SK-N-SH (cell line): Measurements from ENCODE around the gene PRKN. TPM values are rescaled to one million over a fixed set of nuclear protein-coding genes. Genes with fewer than 3 reads are reported as not detected.

Source experiments
- CTCF ChIA-PET: fragments of 300-600, 350-600 bp; formaldehyde crosslinking; extraction: SDS; loops from one replicate; lab custom pipeline; 2021; lab: Yijun Ruan, JAX
- POLR2A ChIA-PET: fragments of 350-600 bp; sonication (Branson Sonifier 250); formaldehyde crosslinking; extraction: SDS; loops from one replicate; lab custom pipeline; 2020; ENCODE audit warnings: antibody characterized with exemption, inconsistent platforms; lab: Yijun Ruan, JAX
- DNase-seq: peaks from one replicate; pipeline ENCODE4 v3.0.0; 2012
- H2AFZ ChIP-seq: fragments of 200-600 bp; sonication (generic); 2 replicates; pipeline ENCODE4 v1.8.1; 2016; ENCODE audit warnings: antibody characterized with exemption, mild to moderate bottlenecking, low read depth
- H3F3A ChIP-seq: fragments of 200-600 bp; sonication (generic); replicated peaks from 2 replicates; pipeline ENCODE3; 2016; ENCODE audit warnings: antibody characterized with exemption, mild to moderate bottlenecking; ENCODE audit not compliant: insufficient read depth
- H3K27ac ChIP-seq, 2 experiments: fragments of 200-500 bp in 1 of 2; fragments of 200-600 bp in 1 of 2; sonication (Bioruptor generic) in 1 of 2; sonication (generic), shearing (Covaris generic) in 1 of 2; 2 replicates each; pipeline versions ENCODE4 v1.5.1 to v1.6.1; 2014 to 2016; ENCODE audit warnings: low read depth in 2 of 2, inconsistent platforms in 1 of 2, low read length in 1 of 2, mild to moderate bottlenecking in 1 of 2, mixed read lengths in 1 of 2
- H3K27me3 ChIP-seq: fragments of 200-600 bp; sonication (generic), shearing (Covaris generic); 2 replicates; pipeline ENCODE4 v1.6.1; 2016; ENCODE audit warnings: mixed run types; ENCODE audit not compliant: insufficient read depth
- H3K36me3 ChIP-seq, 2 experiments: fragments of 200-500 bp in 1 of 2; fragments of 200-600 bp in 1 of 2; sonication (Bioruptor generic) in 1 of 2; sonication (generic) in 1 of 2; replicated peaks in 1 of 2; 2 replicates each; pipeline versions ENCODE3 to v1.5.1; 2014 to 2016; ENCODE audit warnings: low read length in 1 of 2, mild to moderate bottlenecking in 1 of 2; ENCODE audit not compliant: insufficient read depth in 2 of 2, control insufficient read depth in 1 of 2
- H3K4me1 ChIP-seq, 2 experiments: fragments of 200-500 bp in 1 of 2; fragments of 200-600 bp in 1 of 2; sonication (Bioruptor generic) in 1 of 2; sonication (generic), shearing (Covaris generic) in 1 of 2; 2 replicates each; pipeline versions ENCODE4 v1.5.1 to v1.6.1; 2014 to 2016; ENCODE audit warnings: low read depth in 1 of 2, low read length in 1 of 2, mixed run types in 1 of 2; ENCODE audit not compliant: insufficient read depth in 2 of 2, control insufficient read depth in 1 of 2
- H3K4me2 ChIP-seq: fragments of 200-600 bp; sonication (generic), shearing (Covaris generic); 2 replicates; pipeline ENCODE4 v1.6.1; 2017; ENCODE audit warnings: mixed run types
- H3K4me3 ChIP-seq, 2 experiments: fragments of 200-500 bp in 1 of 2; fragments of 200-600 bp in 1 of 2; sonication (Bioruptor generic) in 1 of 2; sonication (generic), shearing (Covaris generic) in 1 of 2; 2 replicates each; pipeline versions ENCODE4 v1.5.1 to v1.8.1; 2014 to 2016; ENCODE audit warnings: low read depth in 2 of 2, inconsistent platforms in 1 of 2, low read length in 1 of 2, mild to moderate bottlenecking in 1 of 2, mixed read lengths in 1 of 2, moderate library complexity in 1 of 2
- H3K79me2 ChIP-seq: fragments of 200-600 bp; sonication (generic); 2 replicates; pipeline ENCODE4 v1.8.1; 2017; ENCODE audit warnings: mild to moderate bottlenecking; ENCODE audit not compliant: insufficient read depth
- H3K9ac ChIP-seq: fragments of 200-600 bp; sonication (generic); 2 replicates; pipeline ENCODE4 v1.6.1; 2017; ENCODE audit warnings: mixed run types
- H3K9me2 ChIP-seq: fragments of 200-600 bp; sonication (generic); 2 replicates; pipeline ENCODE4 v1.6.1; 2017; ENCODE audit warnings: mixed run types
- H3K9me3 ChIP-seq: fragments of 200-600 bp; sonication (generic); 2 replicates; pipeline ENCODE4 v1.6.1; 2017; ENCODE audit warnings: mixed run types, mild to moderate bottlenecking, moderate library complexity
- H4K20me1 ChIP-seq: fragments of 200-600 bp; sonication (generic); 2 replicates; pipeline ENCODE4 v1.6.1; 2017; ENCODE audit warnings: mild to moderate bottlenecking, mixed run types; ENCODE audit not compliant: insufficient read depth
- CHD2 ChIP-seq: fragments of 150-350 bp; IDR thresholded peaks from 2 replicates; pipeline ENCODE4 v1.6.1; 2018; ENCODE audit warnings: low read length; ENCODE audit not compliant: partially characterized antibody
- EZH2phosphoT487 ChIP-seq: fragments of 200-600 bp; sonication (generic); IDR thresholded peaks from 2 replicates; pipeline ENCODE4 v1.6.1; 2017; ENCODE audit warnings: low read depth, mixed run types, mild to moderate bottlenecking, antibody characterized with exemption, moderate library complexity, borderline replicate concordance
- FOXJ3 ChIP-seq: sonication (generic); formaldehyde crosslinking; IDR thresholded peaks from 2 replicates; pipeline ENCODE4 v1.5.1; 2020; ENCODE audit warnings: mild to moderate bottlenecking, missing genetic modification reagents
- GABPA ChIP-seq: IDR thresholded peaks from 2 replicates; pipeline ENCODE4 v1.4.0; 2012; ENCODE audit warnings: low read depth, mild to moderate bottlenecking
- JUND ChIP-seq: IDR thresholded peaks from 2 replicates; pipeline ENCODE4 v1.4.0; 2012
- NFIC ChIP-seq: IDR thresholded peaks from 2 replicates; pipeline ENCODE4 v1.4.0; 2012; ENCODE audit warnings: borderline replicate concordance
- RAD21 ChIP-seq: IDR thresholded peaks from 2 replicates; pipeline ENCODE4 v1.6.1; 2012; ENCODE audit warnings: mild to moderate bottlenecking, low read length
- RCOR1 ChIP-seq: fragments of 150-350 bp; IDR thresholded peaks from 2 replicates; pipeline ENCODE4 v1.6.1; 2017; ENCODE audit warnings: antibody characterized with exemption, low read length
- RXRA ChIP-seq: IDR thresholded peaks from 2 replicates; pipeline ENCODE4 v1.4.0; 2012; ENCODE audit warnings: low read depth, mild to moderate bottlenecking, borderline replicate concordance
- SIN3A ChIP-seq: IDR thresholded peaks from 2 replicates; pipeline ENCODE4 v1.6.1; 2012; ENCODE audit warnings: low read depth, mild to moderate bottlenecking, low read length, moderate library complexity, borderline replicate concordance
- TAF1 ChIP-seq: IDR thresholded peaks from 2 replicates; pipeline ENCODE4 v1.6.1; 2012; ENCODE audit warnings: low read depth, mild to moderate bottlenecking, low read length, moderate library complexity, borderline replicate concordance
- TCF12 ChIP-seq: IDR thresholded peaks from 2 replicates; pipeline ENCODE4 v1.4.0; 2012
- WGBS: methylation state at CpG from one replicate; pipeline ENCODE4 v1.1.6; 2017; ENCODE audit warnings: low lambda C conversion rate; 5-methylcytosine and 5-hydroxymethylcytosine counted together
- polyA plus RNA-seq, 3 experiments: library from polyadenylated mRNA; depleted of rRNA; stranded (reverse); fragments of >200 nt; gene quantifications; 2 replicates each; pipeline ENCODE4 v1.2.3, GENCODE V29; 2012
- TF ChIP-seq, protein P1 (sequence below): fragments of 150-350 bp; IDR thresholded peaks from 2 replicates; pipeline ENCODE4 v1.6.1; 2016; ENCODE audit warnings: mild to moderate bottlenecking, low read depth, low read length
- TF ChIP-seq, protein P2 (sequence below): fragments of 150-350 bp; IDR thresholded peaks from 2 replicates; pipeline ENCODE4 v1.6.1; 2017; ENCODE audit warnings: antibody characterized with exemption, low read length, low read depth, borderline replicate concordance
- TF ChIP-seq, protein P3 (sequence below): IDR thresholded peaks from 2 replicates; pipeline ENCODE4; 2012
- TF ChIP-seq, protein P4 (sequence below): IDR thresholded peaks from 2 replicates; pipeline ENCODE4 v1.6.1; 2012; ENCODE audit warnings: mild to moderate bottlenecking, low read depth, low read length, moderate library complexity
- TF ChIP-seq, protein P5 (sequence below): IDR thresholded peaks from 2 replicates; pipeline ENCODE4 v1.4.0; 2012; ENCODE audit warnings: low read depth, borderline replicate concordance
- TF ChIP-seq, protein P6 (sequence below): IDR thresholded peaks from 2 replicates; pipeline ENCODE4 v1.4.0; 2012; ENCODE audit warnings: low read depth
- TF ChIP-seq, protein P7 (sequence below): fragments of 200-600 bp; sonication (generic); IDR thresholded peaks from 2 replicates; pipeline ENCODE4 v1.6.1; 2017; ENCODE audit warnings: antibody characterized with exemption, mild to moderate bottlenecking, moderate library complexity

Gene PRKN
- polyA plus RNA-seq, 1 of the 3 experiments (the other 2 are of a cell fraction): 0.76 TPM

DNA sequence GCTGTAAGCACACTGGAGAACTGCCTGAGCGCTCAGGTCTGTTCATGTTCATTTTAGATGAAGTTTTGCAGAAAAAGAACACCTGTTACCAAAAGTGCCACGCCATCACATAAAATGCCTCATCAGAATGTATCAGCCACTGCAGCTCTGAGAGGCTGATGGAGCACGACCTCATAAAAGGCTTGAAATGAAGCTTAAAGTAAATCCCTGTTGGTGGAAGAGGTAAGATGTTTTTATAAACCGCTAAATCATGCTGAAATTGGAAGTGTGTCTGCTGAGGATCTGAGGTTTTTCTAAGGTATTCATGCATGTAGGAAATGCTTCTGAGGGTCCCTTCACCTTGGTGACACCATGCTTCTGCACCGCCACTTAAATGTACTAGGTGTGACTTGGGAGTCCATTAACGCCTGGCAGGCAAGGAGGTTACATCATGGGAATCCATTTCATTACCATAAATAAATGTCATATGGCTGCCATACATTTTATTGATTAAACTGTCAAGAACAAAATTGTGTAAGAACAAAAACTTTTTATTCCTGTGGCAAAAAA lies 1090.6 kb downstream of the PRKN start:
- ChIA-PET POLR2A (no interaction called here), CTCF (no interaction called here)
- peaks cover 0 to 4% of the 10 kb centered on the region in 2 experiments; a peak in 1 of 4 replicates for H3K4me1 ChIP-seq

More for the DNA sequence above, 1090.6 kb downstream of the PRKN start:
- Histone ChIP-seq H3K9me2 (no peaks in the 10 kb centered on the region), H3K27me3 (no peaks in the 10 kb centered on the region), H2AFZ (no peak overlapping the region), H3K36me3 (no peaks in the 10 kb centered on the region), H3K4me3 (no peak overlapping the region), H3F3A (no peaks in the 10 kb centered on the region), H3K9ac (no peak overlapping the region), H3K79me2 (no peaks in the 10 kb centered on the region), H3K9me3 (no peaks in the 10 kb centered on the region), H3K27ac (no peak overlapping the region), H3K4me2 (no peak overlapping the region), H4K20me1 (no peaks in the 10 kb centered on the region)
- TF ChIP-seq CHD2 (no peak), RCOR1 (no peak), SIN3A (no peak), RAD21 (no peak), FOXJ3 (no peak), TAF1 (no peak), RXRA (no peak), GABPA (no peak), NFIC (no peak), TCF12 (no peak), EZH2phosphoT487 (no peak), JUND (no peak)
- TF ChIP-seq, protein P1, sequence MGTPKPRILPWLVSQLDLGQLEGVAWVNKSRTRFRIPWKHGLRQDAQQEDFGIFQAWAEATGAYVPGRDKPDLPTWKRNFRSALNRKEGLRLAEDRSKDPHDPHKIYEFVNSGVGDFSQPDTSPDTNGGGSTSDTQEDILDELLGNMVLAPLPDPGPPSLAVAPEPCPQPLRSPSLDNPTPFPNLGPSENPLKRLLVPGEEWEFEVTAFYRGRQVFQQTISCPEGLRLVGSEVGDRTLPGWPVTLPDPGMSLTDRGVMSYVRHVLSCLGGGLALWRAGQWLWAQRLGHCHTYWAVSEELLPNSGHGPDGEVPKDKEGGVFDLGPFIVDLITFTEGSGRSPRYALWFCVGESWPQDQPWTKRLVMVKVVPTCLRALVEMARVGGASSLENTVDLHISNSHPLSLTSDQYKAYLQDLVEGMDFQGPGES: no peak
- TF ChIP-seq, protein P2, sequence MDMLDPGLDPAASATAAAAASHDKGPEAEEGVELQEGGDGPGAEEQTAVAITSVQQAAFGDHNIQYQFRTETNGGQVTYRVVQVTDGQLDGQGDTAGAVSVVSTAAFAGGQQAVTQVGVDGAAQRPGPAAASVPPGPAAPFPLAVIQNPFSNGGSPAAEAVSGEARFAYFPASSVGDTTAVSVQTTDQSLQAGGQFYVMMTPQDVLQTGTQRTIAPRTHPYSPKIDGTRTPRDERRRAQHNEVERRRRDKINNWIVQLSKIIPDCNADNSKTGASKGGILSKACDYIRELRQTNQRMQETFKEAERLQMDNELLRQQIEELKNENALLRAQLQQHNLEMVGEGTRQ: no peak
- TF ChIP-seq, protein P3, sequence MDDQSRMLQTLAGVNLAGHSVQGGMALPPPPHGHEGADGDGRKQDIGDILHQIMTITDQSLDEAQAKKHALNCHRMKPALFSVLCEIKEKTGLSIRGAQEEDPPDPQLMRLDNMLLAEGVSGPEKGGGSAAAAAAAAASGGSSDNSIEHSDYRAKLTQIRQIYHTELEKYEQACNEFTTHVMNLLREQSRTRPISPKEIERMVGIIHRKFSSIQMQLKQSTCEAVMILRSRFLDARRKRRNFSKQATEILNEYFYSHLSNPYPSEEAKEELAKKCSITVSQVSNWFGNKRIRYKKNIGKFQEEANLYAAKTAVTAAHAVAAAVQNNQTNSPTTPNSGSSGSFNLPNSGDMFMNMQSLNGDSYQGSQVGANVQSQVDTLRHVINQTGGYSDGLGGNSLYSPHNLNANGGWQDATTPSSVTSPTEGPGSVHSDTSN: no peak
- TF ChIP-seq, protein P4, sequence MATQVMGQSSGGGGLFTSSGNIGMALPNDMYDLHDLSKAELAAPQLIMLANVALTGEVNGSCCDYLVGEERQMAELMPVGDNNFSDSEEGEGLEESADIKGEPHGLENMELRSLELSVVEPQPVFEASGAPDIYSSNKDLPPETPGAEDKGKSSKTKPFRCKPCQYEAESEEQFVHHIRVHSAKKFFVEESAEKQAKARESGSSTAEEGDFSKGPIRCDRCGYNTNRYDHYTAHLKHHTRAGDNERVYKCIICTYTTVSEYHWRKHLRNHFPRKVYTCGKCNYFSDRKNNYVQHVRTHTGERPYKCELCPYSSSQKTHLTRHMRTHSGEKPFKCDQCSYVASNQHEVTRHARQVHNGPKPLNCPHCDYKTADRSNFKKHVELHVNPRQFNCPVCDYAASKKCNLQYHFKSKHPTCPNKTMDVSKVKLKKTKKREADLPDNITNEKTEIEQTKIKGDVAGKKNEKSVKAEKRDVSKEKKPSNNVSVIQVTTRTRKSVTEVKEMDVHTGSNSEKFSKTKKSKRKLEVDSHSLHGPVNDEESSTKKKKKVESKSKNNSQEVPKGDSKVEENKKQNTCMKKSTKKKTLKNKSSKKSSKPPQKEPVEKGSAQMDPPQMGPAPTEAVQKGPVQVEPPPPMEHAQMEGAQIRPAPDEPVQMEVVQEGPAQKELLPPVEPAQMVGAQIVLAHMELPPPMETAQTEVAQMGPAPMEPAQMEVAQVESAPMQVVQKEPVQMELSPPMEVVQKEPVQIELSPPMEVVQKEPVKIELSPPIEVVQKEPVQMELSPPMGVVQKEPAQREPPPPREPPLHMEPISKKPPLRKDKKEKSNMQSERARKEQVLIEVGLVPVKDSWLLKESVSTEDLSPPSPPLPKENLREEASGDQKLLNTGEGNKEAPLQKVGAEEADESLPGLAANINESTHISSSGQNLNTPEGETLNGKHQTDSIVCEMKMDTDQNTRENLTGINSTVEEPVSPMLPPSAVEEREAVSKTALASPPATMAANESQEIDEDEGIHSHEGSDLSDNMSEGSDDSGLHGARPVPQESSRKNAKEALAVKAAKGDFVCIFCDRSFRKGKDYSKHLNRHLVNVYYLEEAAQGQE: no peak
- TF ChIP-seq, protein P5, sequence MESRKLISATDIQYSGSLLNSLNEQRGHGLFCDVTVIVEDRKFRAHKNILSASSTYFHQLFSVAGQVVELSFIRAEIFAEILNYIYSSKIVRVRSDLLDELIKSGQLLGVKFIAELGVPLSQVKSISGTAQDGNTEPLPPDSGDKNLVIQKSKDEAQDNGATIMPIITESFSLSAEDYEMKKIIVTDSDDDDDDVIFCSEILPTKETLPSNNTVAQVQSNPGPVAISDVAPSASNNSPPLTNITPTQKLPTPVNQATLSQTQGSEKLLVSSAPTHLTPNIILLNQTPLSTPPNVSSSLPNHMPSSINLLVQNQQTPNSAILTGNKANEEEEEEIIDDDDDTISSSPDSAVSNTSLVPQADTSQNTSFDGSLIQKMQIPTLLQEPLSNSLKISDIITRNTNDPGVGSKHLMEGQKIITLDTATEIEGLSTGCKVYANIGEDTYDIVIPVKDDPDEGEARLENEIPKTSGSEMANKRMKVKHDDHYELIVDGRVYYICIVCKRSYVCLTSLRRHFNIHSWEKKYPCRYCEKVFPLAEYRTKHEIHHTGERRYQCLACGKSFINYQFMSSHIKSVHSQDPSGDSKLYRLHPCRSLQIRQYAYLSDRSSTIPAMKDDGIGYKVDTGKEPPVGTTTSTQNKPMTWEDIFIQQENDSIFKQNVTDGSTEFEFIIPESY: no peak
- TF ChIP-seq, protein P6, sequence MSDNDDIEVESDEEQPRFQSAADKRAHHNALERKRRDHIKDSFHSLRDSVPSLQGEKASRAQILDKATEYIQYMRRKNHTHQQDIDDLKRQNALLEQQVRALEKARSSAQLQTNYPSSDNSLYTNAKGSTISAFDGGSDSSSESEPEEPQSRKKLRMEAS: no peak
- TF ChIP-seq, protein P7, sequence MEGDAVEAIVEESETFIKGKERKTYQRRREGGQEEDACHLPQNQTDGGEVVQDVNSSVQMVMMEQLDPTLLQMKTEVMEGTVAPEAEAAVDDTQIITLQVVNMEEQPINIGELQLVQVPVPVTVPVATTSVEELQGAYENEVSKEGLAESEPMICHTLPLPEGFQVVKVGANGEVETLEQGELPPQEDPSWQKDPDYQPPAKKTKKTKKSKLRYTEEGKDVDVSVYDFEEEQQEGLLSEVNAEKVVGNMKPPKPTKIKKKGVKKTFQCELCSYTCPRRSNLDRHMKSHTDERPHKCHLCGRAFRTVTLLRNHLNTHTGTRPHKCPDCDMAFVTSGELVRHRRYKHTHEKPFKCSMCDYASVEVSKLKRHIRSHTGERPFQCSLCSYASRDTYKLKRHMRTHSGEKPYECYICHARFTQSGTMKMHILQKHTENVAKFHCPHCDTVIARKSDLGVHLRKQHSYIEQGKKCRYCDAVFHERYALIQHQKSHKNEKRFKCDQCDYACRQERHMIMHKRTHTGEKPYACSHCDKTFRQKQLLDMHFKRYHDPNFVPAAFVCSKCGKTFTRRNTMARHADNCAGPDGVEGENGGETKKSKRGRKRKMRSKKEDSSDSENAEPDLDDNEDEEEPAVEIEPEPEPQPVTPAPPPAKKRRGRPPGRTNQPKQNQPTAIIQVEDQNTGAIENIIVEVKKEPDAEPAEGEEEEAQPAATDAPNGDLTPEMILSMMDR: no peak
- DNase-seq: no peak
- 69% methylated on average over 6 of the region's 6 CpGs for WGBS
